HepG2 (cell line): ENCODE measurements around the gene TUBB. TPM values are rescaled to one million over a fixed set of nuclear protein-coding genes. Genes with fewer than 3 reads are reported as not detected.
"Not testable (repeated sequence)": the region's sequence is repeated elsewhere in the genome, so short reads cannot be mapped to it uniquely, and the experiment has no call there.

Experiments used
- ATAC-seq: fragments of 200-7000 bp; cut with Tn5 transposase; 3 replicates; pipeline ENCODE4 v1.9.1; 2020; ENCODE audit warnings: mild to moderate bottlenecking, moderate library complexity
- BruUV-seq: library from RNA; stranded (reverse); fragments of 400-500 nt; replicated peaks from 2 replicates; lab custom pipeline; 2021; lab: Mats Ljungman, UMichigan
- CTCF ChIA-PET: fragments of 300-600 bp; formaldehyde crosslinking; extraction: SDS; loops from one replicate; lab custom pipeline; 2021; ENCODE audit warnings: low total read pairs, inconsistent platforms, low intra/inter-chr PET ratio; lab: Yijun Ruan, JAX
- POLR2A ChIA-PET: fragments of 350-600 bp; sonication (Branson Sonifier 250); formaldehyde crosslinking; loops from one replicate; lab custom pipeline; 2020; ENCODE audit warnings: antibody characterized with exemption, inconsistent platforms; lab: Yijun Ruan, JAX
- DNase-seq: peaks from one replicate; pipeline ENCODE4 v3.0.0-alpha.2; 2015; ENCODE audit warnings: low spot score
- FAIRE-seq: peaks from 3 replicates; lab custom pipeline; 2011; peaks lifted over from hg19 to GRCh38; lab: Jason Lieb, UNC
- H2AFZ ChIP-seq: one replicate; pipeline ENCODE4 v1.6.1; 2011; ENCODE audit warnings: low read length, inconsistent platforms
- H3K27ac ChIP-seq: fragments of 300-600 bp; 3 replicates; pipeline ENCODE4 v1.8.0; 2011; ENCODE audit warnings: mixed run types, mild to moderate bottlenecking, mixed read lengths, low read length, inconsistent platforms; ENCODE audit not compliant: insufficient read depth; ENCODE audit errors: extremely low read length
- H3K27me3 ChIP-seq, 2 experiments: fragments of 200-600 bp in 1 of 2; 2 replicates in 1 of 2; 3 replicates in 1 of 2; pipeline versions ENCODE4 v1.6.0 to v1.8.0; 2011; ENCODE audit warnings: low read length in 2 of 2, mild to moderate bottlenecking in 2 of 2, moderate library complexity in 2 of 2, inconsistent platforms in 1 of 2; ENCODE audit not compliant: insufficient read depth in 2 of 2, control insufficient read depth in 1 of 2
- H3K36me3 ChIP-seq, 2 experiments: fragments of 200-600 bp in 1 of 2; replicated peaks in 1 of 2; 2 replicates in 1 of 2; 3 replicates in 1 of 2; pipeline versions ENCODE4 v1.5.1 to v1.8.0; 2011; ENCODE audit warnings: low read length in 2 of 2, inconsistent platforms in 1 of 2; ENCODE audit not compliant: insufficient read depth in 2 of 2, control insufficient read depth in 1 of 2
- H3K4me1 ChIP-seq: 2 replicates; pipeline ENCODE4 v1.5.1; 2012; ENCODE audit warnings: low read length, inconsistent platforms; ENCODE audit not compliant: insufficient read depth
- H3K4me2 ChIP-seq: 2 replicates; pipeline ENCODE4 v1.6.0; 2011; ENCODE audit warnings: low read depth, low read length, inconsistent platforms
- H3K4me3 ChIP-seq, 3 experiments: fragments of 200-600 bp in 1 of 3; sonication (generic), shearing (Covaris generic) in 1 of 3; replicated peaks in 1 of 3; 2 replicates each; pipeline ENCODE4 v1.5.1; 2011 to 2016; ENCODE audit warnings: low read length in 3 of 3, inconsistent platforms in 2 of 3, low read depth in 2 of 3, mild to moderate bottlenecking in 2 of 3, control low read depth in 1 of 3, mixed read lengths in 1 of 3; ENCODE audit not compliant: insufficient read depth in 1 of 3
- H3K79me2 ChIP-seq: one replicate; pipeline ENCODE4 v1.6.1; 2011; ENCODE audit warnings: low read length, inconsistent platforms; ENCODE audit not compliant: insufficient read depth
- H3K9ac ChIP-seq: 2 replicates; pipeline ENCODE4 v1.6.0; 2011; ENCODE audit warnings: mild to moderate bottlenecking, low read depth, low read length, inconsistent platforms; ENCODE audit not compliant: insufficient read depth
- H3K9me3 ChIP-seq: 2 replicates; pipeline ENCODE4 v1.5.1; 2012; ENCODE audit warnings: mild to moderate bottlenecking, low read length
- H4K20me1 ChIP-seq: 2 replicates; pipeline ENCODE4 v1.6.0; 2011; ENCODE audit warnings: inconsistent platforms, mild to moderate bottlenecking, low read length, moderate library complexity; ENCODE audit not compliant: insufficient read depth
- CHD4 ChIP-seq: fragments of 200-600 bp; sonication (generic); IDR thresholded peaks from 2 replicates; pipeline ENCODE4 v1.7.0; 2017; ENCODE audit warnings: mild to moderate bottlenecking, low read length, borderline replicate concordance
- FOXO4 ChIP-seq: sonication (generic); formaldehyde crosslinking; conservative IDR thresholded peaks from 2 replicates; pipeline ENCODE4 v1.8.1; 2023; ENCODE audit warnings: missing genetic modification reagents
- JUNB ChIP-seq: sonication (generic); formaldehyde crosslinking; IDR thresholded peaks from 2 replicates; pipeline ENCODE4 v1.8.0; 2022; ENCODE audit warnings: missing genetic modification reagents, mild to moderate bottlenecking, borderline replicate concordance
- MED1 ChIP-seq: sonication (generic); formaldehyde crosslinking; IDR thresholded peaks from 2 replicates; pipeline ENCODE4 v1.4.0; 2020; ENCODE audit warnings: missing genetic modification reagents
- RCOR2 ChIP-seq: IDR thresholded peaks from 2 replicates; pipeline ENCODE4 v1.6.1; 2016; ENCODE audit warnings: missing biosample characterization, missing genetic modification reagents
- ZIK1 ChIP-seq: sonication (generic); formaldehyde crosslinking; IDR thresholded peaks from 2 replicates; pipeline ENCODE4 v1.5.0; 2020; ENCODE audit warnings: mild to moderate bottlenecking, low read depth, missing genetic modification reagents, borderline replicate concordance
- ZNF121 ChIP-seq: sonication (generic); formaldehyde crosslinking; IDR thresholded peaks from 2 replicates; pipeline ENCODE4 v1.5.0; 2020; ENCODE audit warnings: mild to moderate bottlenecking, missing genetic modification reagents
- ZNF629 ChIP-seq: sonication (generic); formaldehyde crosslinking; conservative IDR thresholded peaks from 2 replicates; pipeline ENCODE4 v1.5.0; 2020; ENCODE audit warnings: missing genetic modification reagents
- WGBS: methylation state at CpG from one replicate; pipeline ENCODE4 v1.1.6; 2017; ENCODE audit warnings: low lambda C conversion rate; 5-methylcytosine and 5-hydroxymethylcytosine counted together
- in situ Hi-C: cut with HindIII; loops from 2 replicates; pipeline ENCODE4 v1.10.0; 2017; ENCODE audit warnings: low pct_unique_long_range_greater_than_20kb; ENCODE audit not compliant: extremely low pct_ligation_motif_present
- intact Hi-C: fragments of 100-400 bp; cut with micrococcal nuclease; formaldehyde crosslinking; loops from one replicate; pipeline ENCODE4 v1.10.0; 2022; ENCODE audit not compliant: unreplicated experiment
- polyA plus RNA-seq, 8 experiments: library from polyadenylated mRNA; depleted of rRNA in 3 of 8; stranded (reverse) in 7 of 8; unstranded in 1 of 8; fragments of >200 nt; fragmentation: Illumina TruSeq in 4 of 8; extraction: Trizol in 4 of 8; gene quantifications; 2 replicates each; pipeline versions ENCODE4 v1.2.1 to v1.2.3, GENCODE V29; 2011 to 2016; ENCODE audit warnings: low read depth in 4 of 8, missing spikeins in 1 of 8, mixed read lengths in 1 of 8; ENCODE audit not compliant: insufficient read depth in 1 of 8
- total RNA-seq, 5 experiments: library from RNA; depleted of rRNA; stranded (reverse); fragments of >200 nt; fragmentation: Illumina TruSeq; extraction: Trizol; gene quantifications; 2 replicates each; pipeline ENCODE4 v1.2.3, GENCODE V29; 2016; ENCODE audit warnings: low read depth in 1 of 5

Gene TUBB
- total and polyA plus RNA-seq, 2 of the 13 experiments (the other 11 are each of a cell fraction or from before 2014, with no cell fraction given): 911 to 1,163 TPM

- FAIRE-seq, H3K36me3 ChIP-seq, ATAC-seq, H3K79me2 ChIP-seq, H4K20me1 ChIP-seq, intact Hi-C loops, in situ Hi-C loops, H3K27ac ChIP-seq, H3K4me2 ChIP-seq, H3K27me3 ChIP-seq, H3K9me3 ChIP-seq, CTCF ChIA-PET, H3K9ac ChIP-seq, BruUV-seq, H3K4me3 ChIP-seq, DNase-seq, H2AFZ ChIP-seq: not testable (repeated sequence)
- H3K4me1 ChIP-seq: peaks cover 62% of the 10 kb centered on the region
- WGBS: 94% methylated on average over 7 of the region's 7 CpGs
- POLR2A ChIA-PET: interaction anchor here (0.6 to 5.9 kb wide), 3 partner anchors 12 to 16 kb away, joined by 4 to 113 read pairs (median 62); partner anchors contain the start of genes FLOT1 and IER3
- 0 out of 2 replicates have a peak, but pooled peaks have one; percentile 22 for TF ChIP-seq FOXO4 (CRISPR knock-in tag)
- 0 out of 2 replicates have a peak, but pooled peaks have one; percentile 20 for TF ChIP-seq ZNF121 (CRISPR knock-in tag)
- peak; percentile 94 for TF ChIP-seq ZNF629 (CRISPR knock-in tag)
- 0 out of 2 replicates have a peak, but pooled peaks have one; percentile 47 for TF ChIP-seq RCOR2
- 0 out of 2 replicates have a peak, but pooled peaks have one; percentile 8 for TF ChIP-seq MED1 (CRISPR knock-in tag)
- TF ChIP-seq JUNB (CRISPR knock-in tag): peak; percentile 24; the same call in 1 of the 2 replicates
- peak; percentile 74; the same call in 1 of the 2 replicates for TF ChIP-seq CHD4
- TF ChIP-seq ZIK1 (CRISPR knock-in tag): 0 out of 2 replicates have a peak, but pooled peaks have one; percentile 20
Observed at GRCh38 chr6:30756405-30757003, 36.4 kb downstream of the TUBB start.
